Parathyroid adenoma (tissue), 2 donors: Measurements from ENCODE around the gene EIF2B1.
"Not testable (repeated sequence)": the region's sequence is repeated elsewhere in the genome, so short reads cannot be mapped to it uniquely, and the experiment has no call there.

Source experiments
- H2AFZ ChIP-seq: fragments of 300-600 bp; sonication (generic); one replicate; pipeline ENCODE4 v1.7.0; 2017; ENCODE audit warnings: antibody characterized with exemption, mild to moderate bottlenecking
- H3K27ac ChIP-seq: fragments of 300-600 bp; sonication (generic); one replicate; pipeline ENCODE4 v1.7.0; 2017
- H3K27me3 ChIP-seq: fragments of 300-600 bp; sonication (generic); one replicate; pipeline ENCODE4 v1.7.0; 2017; ENCODE audit warnings: low read length; ENCODE audit not compliant: control insufficient read depth, insufficient read depth
- H3K36me3 ChIP-seq: fragments of 300-600 bp; sonication (generic); one replicate; pipeline ENCODE4 v1.7.0; 2017; ENCODE audit warnings: low read length; ENCODE audit not compliant: control insufficient read depth, insufficient read depth
- H3K4me1 ChIP-seq: fragments of 300-600 bp; sonication (generic); one replicate; pipeline ENCODE4 v1.7.0; 2017; ENCODE audit warnings: control low read depth
- H3K4me2 ChIP-seq: fragments of 300-600 bp; sonication (generic); one replicate; pipeline ENCODE4 v1.7.0; 2017; ENCODE audit warnings: low read length
- H3K4me3 ChIP-seq: fragments of 300-600 bp; sonication (generic); one replicate; pipeline ENCODE4 v1.7.0; 2017; ENCODE audit warnings: low read depth, low read length
- H3K79me2 ChIP-seq: fragments of 300-600 bp; sonication (generic); one replicate; pipeline ENCODE4 v1.7.0; 2017; ENCODE audit warnings: control low read depth
- H3K9ac ChIP-seq: fragments of 300-600 bp; sonication (generic); one replicate; pipeline ENCODE4 v1.7.0; 2017; ENCODE audit warnings: mild to moderate bottlenecking
- H3K9me3 ChIP-seq: fragments of 300-600 bp; sonication (generic); one replicate; pipeline ENCODE4 v1.7.0; 2017; ENCODE audit warnings: low read length; ENCODE audit not compliant: control insufficient read depth
- CTCF ChIP-seq: fragments of 300-600 bp; sonication (generic); IDR thresholded peaks from one replicate; pipeline ENCODE4 v1.7.0; 2017; ENCODE audit warnings: antibody characterized with exemption, mild to moderate bottlenecking
- donor health status: primary hyperparathyroidism.

The EIF2B1 gene

GRCh38 chr12:123614110-123614509 is 19.4 kb downstream of the EIF2B1 start:
- Histone ChIP-seq H2AFZ (no peak overlapping the region), H3K4me1 (peaks cover 13% of the 10 kb centered on the region), H3K36me3 (no peaks in the 10 kb centered on the region), H3K4me3 (no peak overlapping the region), H3K4me2 (no peak overlapping the region), H3K79me2 (no peaks in the 10 kb centered on the region), H3K9ac (no peak overlapping the region), H3K9me3 (no peaks in the 10 kb centered on the region), H3K27ac (no peak overlapping the region), H3K27me3 (no peaks in the 10 kb centered on the region)
- TF ChIP-seq CTCF: no peak

GRCh38 chr12:123608182-123608581 is 25.3 kb downstream of the EIF2B1 start:
- no peak overlapping the region for H3K27ac ChIP-seq
- H2AFZ ChIP-seq: no peak overlapping the region
- H3K4me2 ChIP-seq: no peak overlapping the region
- H3K36me3 ChIP-seq: no peaks in the 10 kb centered on the region
- H3K27me3 ChIP-seq: no peaks in the 10 kb centered on the region
- no peak overlapping the region for H3K9ac ChIP-seq
- no peak for TF ChIP-seq CTCF
- H3K9me3 ChIP-seq: no peaks in the 10 kb centered on the region
- H3K4me3 ChIP-seq: no peak overlapping the region
- H3K79me2 ChIP-seq: peaks cover 9% of the 10 kb centered on the region
- no peaks in the 10 kb centered on the region for H3K4me1 ChIP-seq

GRCh38 chr12:123607756-123608155 is 25.7 kb downstream of the EIF2B1 start:
- no peak overlapping the region for H2AFZ ChIP-seq
- H3K9ac ChIP-seq: no peak overlapping the region
- TF ChIP-seq CTCF: no peak
- no peak overlapping the region for H3K27ac ChIP-seq
- H3K9me3 ChIP-seq: no peaks in the 10 kb centered on the region
- H3K79me2 ChIP-seq: peaks cover 13% of the 10 kb centered on the region
- H3K36me3 ChIP-seq: no peaks in the 10 kb centered on the region
- H3K4me3 ChIP-seq: no peak overlapping the region
- peaks cover 3% of the 10 kb centered on the region for H3K4me1 ChIP-seq
- no peak overlapping the region for H3K4me2 ChIP-seq
- H3K27me3 ChIP-seq: no peaks in the 10 kb centered on the region

GRCh38 chr12:123603495-123603894 is 30.0 kb downstream of the EIF2B1 start:
- H3K9ac ChIP-seq, H3K4me3 ChIP-seq, H3K27me3 ChIP-seq, H3K27ac ChIP-seq, H3K9me3 ChIP-seq, H2AFZ ChIP-seq, H3K4me2 ChIP-seq, H3K4me1 ChIP-seq, H3K36me3 ChIP-seq: not testable (repeated sequence)
- peaks cover 22% of the 10 kb centered on the region for H3K79me2 ChIP-seq

GRCh38 chr12:123602651-123603195 is 30.8 kb downstream of the EIF2B1 start:
- Histone ChIP-seq H3K4me2 (peak overlapping the region; percentile 93), H3K79me2 (peaks cover 22% of the 10 kb centered on the region), H2AFZ (peak overlapping the region; percentile 100), H3K4me1 (peaks cover 8% of the 10 kb centered on the region), H3K27me3 (no peaks in the 10 kb centered on the region), H3K4me3 (peak overlapping the region; percentile 84), H3K36me3 (no peaks in the 10 kb centered on the region), H3K27ac (peak overlapping the region; percentile 90), H3K9ac (no peak overlapping the region), H3K9me3 (no peaks in the 10 kb centered on the region)
- no peak for TF ChIP-seq CTCF
